ENCODE measurements around the gene GADL1. TPM values are rescaled to one million over a fixed set of nuclear protein-coding genes. Genes with fewer than 3 reads are reported as not detected.
A peak's percentile ranks its signal among the peaks of the same experiment; 100 is the strongest.

Gene GADL1
- polyA plus RNA-seq, 3 donors: not detected

GRCh38 chr3:30766522-30766921 lies 127.9 kb downstream of the GADL1 start:
- Histone ChIP-seq H2AFZ (ENCODE audit: insufficient read depth, low read depth, low read length, poor library complexity, severe bottlenecking) (peak overlapping the region; percentile 1), H3K4me1 (ENCODE audit: control insufficient read depth in 1 of 2, insufficient read depth in 2 of 2, low read length in 2 of 2) (peaks cover 16 to 23% of the 10 kb centered on the region in 2 donors), H3K27ac (ENCODE audit: low read depth in 1 of 2, low read length in 2 of 2) (no peak overlapping the region), H3K79me2 (ENCODE audit: insufficient read depth, low read length) (no peaks in the 10 kb centered on the region), H4K20me1 (ENCODE audit: insufficient read depth, low read length) (no peaks in the 10 kb centered on the region), H3K27me3 (ENCODE audit: control insufficient read depth in 2 of 2, insufficient read depth in 2 of 2, low read length in 2 of 2) (no peaks in the 10 kb centered on the region), H3K9me3 (replicated peaks in 1 of 2; ENCODE audit: control insufficient read depth in 1 of 2, insufficient read depth in 1 of 2, low read length in 2 of 2) (no peaks in the 10 kb centered on the region), H3K9ac (ENCODE audit: insufficient read depth, low read length, poor library complexity, severe bottlenecking) (no peak overlapping the region), H3K4me2 (replicated peaks; ENCODE audit: extremely low read depth, low read length, poor library complexity, severe bottlenecking) (no peak overlapping the region), H3K4me3 (replicated peaks in 1 of 3; ENCODE audit: low read depth in 2 of 3, low read length in 3 of 3) (no peak overlapping the region), H3K36me3 (replicated peaks in 1 of 2; ENCODE audit: control insufficient read depth in 1 of 2, insufficient read depth in 2 of 2, low read length in 2 of 2) (no peaks in the 10 kb centered on the region)
- Mint-ChIP-seq H3K4me3 (no peak overlapping the region), H3K36me3 (no peaks in the 10 kb centered on the region), H3K4me1 (peaks cover 23% of the 10 kb centered on the region), H3K27ac (no peak overlapping the region), H3K27me3 (ENCODE audit: low read depth in 3 of 3) (no peaks in the 10 kb centered on the region), H3K9me3 (no peaks in the 10 kb centered on the region)
- TF ChIP-seq CTCF (IDR thresholded peaks at IDR 0.05): no peak
- intact Hi-C loops (cut with micrococcal nuclease): no loop called here
- DNase-seq: no peak

DNA sequence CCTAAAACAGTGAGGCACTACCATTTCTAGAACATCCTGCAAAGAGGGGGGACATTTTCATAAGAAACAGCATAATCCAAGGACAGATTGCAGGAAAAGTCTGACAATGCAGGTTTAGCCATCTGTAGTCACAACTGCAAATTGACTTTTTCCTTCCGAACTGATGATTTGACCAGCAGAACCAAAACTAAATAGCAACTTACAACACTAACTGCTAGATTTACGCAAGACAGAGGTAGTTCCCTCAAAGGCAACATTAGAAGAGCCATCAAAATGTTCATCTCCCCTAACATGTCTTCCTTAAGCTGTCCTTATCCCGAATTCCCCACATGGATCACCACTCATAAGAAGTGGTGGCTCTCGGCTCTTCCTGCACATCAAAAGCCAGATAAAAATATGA lies 129.6 kb downstream of the GADL1 start:
- peak overlapping the region; percentile 21 to 73 (median 66) for H3K27ac Mint-ChIP-seq
- Histone ChIP-seq H3K4me2 (replicated peaks; ENCODE audit: extremely low read depth, low read length, poor library complexity, severe bottlenecking) (peak overlapping the region; percentile 65), H3K27me3 (ENCODE audit: control insufficient read depth in 2 of 2, insufficient read depth in 2 of 2, low read length in 2 of 2) (no peaks in the 10 kb centered on the region), H3K79me2 (ENCODE audit: insufficient read depth, low read length) (no peaks in the 10 kb centered on the region), H3K36me3 (replicated peaks in 1 of 2; ENCODE audit: control insufficient read depth in 1 of 2, insufficient read depth in 2 of 2, low read length in 2 of 2) (no peaks in the 10 kb centered on the region), H2AFZ (ENCODE audit: insufficient read depth, low read depth, low read length, poor library complexity, severe bottlenecking) (peak overlapping the region; percentile 25), H3K9me3 (replicated peaks in 1 of 2; ENCODE audit: control insufficient read depth in 1 of 2, insufficient read depth in 1 of 2, low read length in 2 of 2) (no peaks in the 10 kb centered on the region), H3K4me1 (ENCODE audit: control insufficient read depth in 1 of 2, insufficient read depth in 2 of 2, low read length in 2 of 2) (peaks cover 16 to 32% of the 10 kb centered on the region in 2 donors), H3K9ac (ENCODE audit: insufficient read depth, low read length, poor library complexity, severe bottlenecking) (no peak overlapping the region), H3K4me3 (replicated peaks in 1 of 3; ENCODE audit: low read depth in 2 of 3, low read length in 3 of 3) (peak overlapping the region in 1 of 3 experiments; percentile 51), H4K20me1 (ENCODE audit: insufficient read depth, low read length) (no peaks in the 10 kb centered on the region), H3K27ac (ENCODE audit: low read depth in 1 of 2, low read length in 2 of 2) (peak overlapping the region in 1 of 2 donors; percentile 61)
- DNase-seq: peak; percentile 33 to 59 (median 49)
- no peak for TF ChIP-seq CTCF (IDR thresholded peaks at IDR 0.05)
- intact Hi-C loops (cut with micrococcal nuclease): no loop called here
- H3K4me1 Mint-ChIP-seq: peaks cover 36% of the 10 kb centered on the region
- no peaks in the 10 kb centered on the region for H3K9me3 Mint-ChIP-seq
- H3K4me3 Mint-ChIP-seq: peak overlapping the region; percentile 18 to 72
- H3K36me3 Mint-ChIP-seq: no peaks in the 10 kb centered on the region
- 0% methylated on average over 2 of the region's 4 CpGs for WGBS (ENCODE audit: insufficient coverage)
- peaks cover 0 to 2% (median 0%) of the 10 kb centered on the region in 3 donors for H3K27me3 Mint-ChIP-seq (ENCODE audit: low read depth in 3 of 3)

Measured in CD14-positive monocyte (primary cell).